CD4-positive, CD25-positive, alpha-beta regulatory T cell (primary cell): ENCODE results near the gene BASP1. TPM values are rescaled to one million over a fixed set of nuclear protein-coding genes. Genes with fewer than 3 reads are reported as not detected.

Experiments used
- ATAC-seq, 2 donors: fragments of 150-1000 bp; cut with Tn5 transposase; one replicate each; pipeline ENCODE4 v1.10.0; 2021; ENCODE audit warnings: low read depth in 2 of 2, moderate number of reproducible peaks in 2 of 2, moderate library complexity in 1 of 2
- DNase-seq, 3 donors: peaks; one replicate each; pipeline versions ENCODE4 v3.0.0 to v3.0.0-alpha.2; 2012 to 2022; ENCODE audit warnings: mixed read lengths in 1 of 3
- H3K27ac ChIP-seq: one replicate; pipeline ENCODE4 v1.7.0; 2013; ENCODE audit warnings: mild to moderate bottlenecking, low read length; ENCODE audit not compliant: insufficient read depth, poor library complexity, severe bottlenecking
- H3K27me3 ChIP-seq: one replicate; pipeline ENCODE4 v1.7.0; 2013; ENCODE audit warnings: low read length; ENCODE audit not compliant: control insufficient read depth, insufficient read depth
- H3K36me3 ChIP-seq: one replicate; pipeline ENCODE4 v1.7.0; 2013; ENCODE audit warnings: mild to moderate bottlenecking, low read length, moderate library complexity; ENCODE audit not compliant: control insufficient read depth, insufficient read depth
- H3K4me1 ChIP-seq: 2 replicates; pipeline ENCODE4 v1.7.0; 2013; ENCODE audit warnings: mild to moderate bottlenecking, low read length; ENCODE audit not compliant: insufficient read depth, control insufficient read depth, poor library complexity, severe bottlenecking
- H3K4me3 ChIP-seq: one replicate; pipeline ENCODE4 v1.7.0; 2013; ENCODE audit warnings: low read depth, mild to moderate bottlenecking, low read length, moderate library complexity
- H3K9me3 ChIP-seq, 2 experiments: 1 replicate in 1 of 2; 2 replicates in 1 of 2; pipeline ENCODE4 v1.7.0; 2013; ENCODE audit warnings: low read length in 2 of 2, mild to moderate bottlenecking in 1 of 2, moderate library complexity in 1 of 2; ENCODE audit not compliant: control insufficient read depth in 2 of 2
- H3K27ac Mint-ChIP-seq, 3 donors: one replicate each; pipeline ENCODE4 v1.8.0; 2020 to 2022; ENCODE audit warnings: mild to moderate bottlenecking in 3 of 3, mixed read lengths in 3 of 3, moderate library complexity in 2 of 3
- H3K27me3 Mint-ChIP-seq: one replicate; pipeline ENCODE4 v1.8.0; 2022; ENCODE audit warnings: mild to moderate bottlenecking, mixed read lengths
- H3K36me3 Mint-ChIP-seq: one replicate; pipeline ENCODE4 v1.8.0; 2020; ENCODE audit warnings: mixed read lengths
- H3K4me1 Mint-ChIP-seq, 4 donors: one replicate each; pipeline ENCODE4 v1.8.0; 2020 to 2022; ENCODE audit warnings: mixed read lengths in 4 of 4, mild to moderate bottlenecking in 1 of 4
- H3K4me3 Mint-ChIP-seq, 4 donors: one replicate each; pipeline ENCODE4 v1.8.0; 2020 to 2022; ENCODE audit warnings: mild to moderate bottlenecking in 4 of 4, mixed read lengths in 4 of 4, moderate library complexity in 3 of 4
- H3K9me3 Mint-ChIP-seq, 7 donors: one replicate each; pipeline ENCODE4 v1.8.0; 2020 to 2022; ENCODE audit warnings: mixed read lengths in 7 of 7, mild to moderate bottlenecking in 3 of 7, moderate library complexity in 2 of 7
- polyA plus RNA-seq, 4 donors: library from polyadenylated mRNA; unstranded; fragments of 300-500 nt; fragmentation: Illumina TruSeq; gene quantifications; one replicate each; pipeline ENCODE4 v1.2.3, GENCODE V29; 2021
- total RNA-seq: library from RNA; stranded (reverse); gene quantifications from one replicate; pipeline ENCODE4 v1.2.3, GENCODE V29; 2022

The BASP1 gene
- total and polyA plus RNA-seq, 5 donors from 2014 or later, result 0.51 to 2.8 (median 1.6) TPM

GRCh38 chr5:17259630-17260257, 42.3 kb downstream of the BASP1 start:
- no peaks in the 10 kb centered on the region for H3K27me3 ChIP-seq
- ATAC-seq (no peak), DNase-seq (no peak)
- no peaks in the 10 kb centered on the region for H3K27me3 Mint-ChIP-seq
- no peaks in the 10 kb centered on the region for H3K36me3 Mint-ChIP-seq
- H3K27ac ChIP-seq, result no peak overlapping the region
- no peaks in the 10 kb centered on the region for H3K36me3 ChIP-seq
- no peaks in the 10 kb centered on the region for H3K4me1 Mint-ChIP-seq
- no peaks in the 10 kb centered on the region for H3K4me1 ChIP-seq
- no peaks in the 10 kb centered on the region for H3K9me3 ChIP-seq
- H3K27ac Mint-ChIP-seq, result no peak overlapping the region
- H3K4me3 ChIP-seq, result no peak overlapping the region
- H3K9me3 Mint-ChIP-seq, result peaks cover 1 to 7% (median 3%) of the 10 kb centered on the region in 7 donors
- no peak overlapping the region for H3K4me3 Mint-ChIP-seq

- no peak overlapping the region for H3K4me3 ChIP-seq
- H3K4me1 ChIP-seq, result no peaks in the 10 kb centered on the region
- Mint-ChIP-seq H3K36me3 (no peaks in the 10 kb centered on the region), H3K9me3 (peaks cover 1 to 10% (median 3%) of the 10 kb centered on the region in 7 donors), H3K4me3 (no peak overlapping the region), H3K4me1 (no peaks in the 10 kb centered on the region), H3K27me3 (no peaks in the 10 kb centered on the region), H3K27ac (no peak overlapping the region)
- no peaks in the 10 kb centered on the region for H3K27me3 ChIP-seq
- no peak for DNase-seq
- no peaks in the 10 kb centered on the region for H3K36me3 ChIP-seq
- no peaks in the 10 kb centered on the region for H3K9me3 ChIP-seq
- H3K27ac ChIP-seq, result no peak overlapping the region
- ATAC-seq, result no peak
Observed at GRCh38 chr5:17260549-17260948, 43.1 kb downstream of the BASP1 start.

- no peak for ATAC-seq
- Histone ChIP-seq H3K27me3 (no peaks in the 10 kb centered on the region), H3K27ac (no peak overlapping the region), H3K9me3 (no peaks in the 10 kb centered on the region), H3K4me1 (no peaks in the 10 kb centered on the region), H3K4me3 (no peak overlapping the region), H3K36me3 (no peaks in the 10 kb centered on the region)
- Mint-ChIP-seq H3K4me3 (no peak overlapping the region), H3K27ac (no peak overlapping the region), H3K27me3 (no peaks in the 10 kb centered on the region), H3K4me1 (no peaks in the 10 kb centered on the region), H3K9me3 (peaks cover 1 to 10% (median 3%) of the 10 kb centered on the region in 7 donors), H3K36me3 (no peaks in the 10 kb centered on the region)
- DNase-seq, result no peak
Observed at GRCh38 chr5:17261075-17261474, 43.6 kb downstream of the BASP1 start.

- DNase-seq, result no peak
- no peaks in the 10 kb centered on the region for H3K36me3 Mint-ChIP-seq
- no peaks in the 10 kb centered on the region for H3K27me3 Mint-ChIP-seq
- Histone ChIP-seq H3K4me1 (no peaks in the 10 kb centered on the region), H3K4me3 (no peak overlapping the region), H3K9me3 (no peaks in the 10 kb centered on the region), H3K27ac (no peak overlapping the region), H3K36me3 (no peaks in the 10 kb centered on the region), H3K27me3 (no peaks in the 10 kb centered on the region)
- no peak for ATAC-seq
- no peaks in the 10 kb centered on the region for H3K4me1 Mint-ChIP-seq
- no peak overlapping the region for H3K27ac Mint-ChIP-seq
- H3K9me3 Mint-ChIP-seq, result peaks cover 0 to 9% (median 2%) of the 10 kb centered on the region in 7 donors
- H3K4me3 Mint-ChIP-seq, result no peak overlapping the region
Observed at GRCh38 chr5:17265041-17265440, 47.6 kb downstream of the BASP1 start.

GRCh38 chr5:17267106-17267505, 49.7 kb downstream of the BASP1 start:
- Histone ChIP-seq H3K9me3 (no peaks in the 10 kb centered on the region), H3K27ac (no peak overlapping the region), H3K4me1 (no peaks in the 10 kb centered on the region), H3K4me3 (no peak overlapping the region), H3K27me3 (no peaks in the 10 kb centered on the region), H3K36me3 (no peaks in the 10 kb centered on the region)
- DNase-seq (no peak), ATAC-seq (no peak)
- Mint-ChIP-seq H3K4me1 (no peaks in the 10 kb centered on the region), H3K27ac (no peak overlapping the region), H3K4me3 (no peak overlapping the region), H3K9me3 (peaks cover 0 to 9% (median 2%) of the 10 kb centered on the region in 7 donors), H3K27me3 (no peaks in the 10 kb centered on the region), H3K36me3 (no peaks in the 10 kb centered on the region)

- ATAC-seq (no peak), DNase-seq (no peak)
- H3K4me3 Mint-ChIP-seq, result no peak overlapping the region
- Histone ChIP-seq H3K4me1 (no peaks in the 10 kb centered on the region), H3K36me3 (no peaks in the 10 kb centered on the region), H3K27ac (no peak overlapping the region), H3K4me3 (no peak overlapping the region), H3K9me3 (no peaks in the 10 kb centered on the region), H3K27me3 (no peaks in the 10 kb centered on the region)
- no peaks in the 10 kb centered on the region for H3K27me3 Mint-ChIP-seq
- no peak overlapping the region for H3K27ac Mint-ChIP-seq
- H3K4me1 Mint-ChIP-seq, result no peaks in the 10 kb centered on the region
- H3K36me3 Mint-ChIP-seq, result no peaks in the 10 kb centered on the region
- peaks cover 0 to 5% (median 0%) of the 10 kb centered on the region in 7 donors for H3K9me3 Mint-ChIP-seq
Observed at GRCh38 chr5:17269201-17269600, 51.8 kb downstream of the BASP1 start.

GRCh38 chr5:17272111-17272510, 54.7 kb downstream of the BASP1 start:
- no peaks in the 10 kb centered on the region for H3K27me3 Mint-ChIP-seq
- Histone ChIP-seq H3K27ac (no peak overlapping the region), H3K4me1 (no peaks in the 10 kb centered on the region), H3K27me3 (no peaks in the 10 kb centered on the region), H3K9me3 (no peaks in the 10 kb centered on the region), H3K36me3 (no peaks in the 10 kb centered on the region), H3K4me3 (no peak overlapping the region)
- H3K36me3 Mint-ChIP-seq, result no peaks in the 10 kb centered on the region
- no peaks in the 10 kb centered on the region for H3K4me1 Mint-ChIP-seq
- DNase-seq (no peak), ATAC-seq (no peak)
- H3K4me3 Mint-ChIP-seq, result no peak overlapping the region
- peaks cover 0 to 5% (median under 1%) of the 10 kb centered on the region in 7 donors for H3K9me3 Mint-ChIP-seq
- H3K27ac Mint-ChIP-seq, result no peak overlapping the region
